Measurements from ENCODE around the gene ZC3H12C. TPM values are rescaled to one million over a fixed set of nuclear protein-coding genes. Genes with fewer than 3 reads are reported as not detected.

The ZC3H12C gene
- total and polyA plus RNA-seq, 5 experiments from 2014 or later = 0.03 to 0.08 TPM; not detected in 3

- no peak for DNase-seq
- H3K27me3 Mint-ChIP-seq = peaks cover 8 to 14% (median 11%) of the 10 kb centered on the region in 5 donors
- H3K9me3 Mint-ChIP-seq = no peaks in the 10 kb centered on the region
- no peak overlapping the region for H3K4me3 Mint-ChIP-seq
- no peak for ATAC-seq
- H3K36me3 Mint-ChIP-seq = no peaks in the 10 kb centered on the region
- H3K4me1 Mint-ChIP-seq = no peaks in the 10 kb centered on the region
- POLR2A ChIA-PET = no interaction called here
- no peak overlapping the region for H3K27ac Mint-ChIP-seq
These were observed 75.0 kb downstream of the ZC3H12C start for GRCh38 chr11:110168033-110168803.

GRCh38 chr11:110169738-110170137 is 76.5 kb downstream of the ZC3H12C start:
- H3K9me3 Mint-ChIP-seq = no peaks in the 10 kb centered on the region
- H3K36me3 Mint-ChIP-seq = no peaks in the 10 kb centered on the region
- peaks cover 9 to 20% (median 12%) of the 10 kb centered on the region in 5 donors for H3K27me3 Mint-ChIP-seq
- H3K4me1 Mint-ChIP-seq = peaks cover 4 to 8% (median 7%) of the 10 kb centered on the region in 4 donors
- no peak for ATAC-seq
- H3K4me3 Mint-ChIP-seq = no peak overlapping the region
- POLR2A ChIA-PET = no interaction called here
- no peak for DNase-seq
- H3K27ac Mint-ChIP-seq = no peak overlapping the region

- POLR2A ChIA-PET = no interaction called here
- no peak overlapping the region for H3K27ac Mint-ChIP-seq
- H3K4me1 Mint-ChIP-seq = peaks cover 4 to 8% (median 7%) of the 10 kb centered on the region in 4 donors
- ATAC-seq = no peak
- DNase-seq = no peak
- H3K9me3 Mint-ChIP-seq = no peaks in the 10 kb centered on the region
- H3K4me3 Mint-ChIP-seq = no peak overlapping the region
- H3K27me3 Mint-ChIP-seq = peaks cover 7 to 20% (median 10%) of the 10 kb centered on the region in 5 donors
- H3K36me3 Mint-ChIP-seq = no peaks in the 10 kb centered on the region
These were observed 79.4 kb downstream of the ZC3H12C start for GRCh38 chr11:110172468-110173065.

DNA sequence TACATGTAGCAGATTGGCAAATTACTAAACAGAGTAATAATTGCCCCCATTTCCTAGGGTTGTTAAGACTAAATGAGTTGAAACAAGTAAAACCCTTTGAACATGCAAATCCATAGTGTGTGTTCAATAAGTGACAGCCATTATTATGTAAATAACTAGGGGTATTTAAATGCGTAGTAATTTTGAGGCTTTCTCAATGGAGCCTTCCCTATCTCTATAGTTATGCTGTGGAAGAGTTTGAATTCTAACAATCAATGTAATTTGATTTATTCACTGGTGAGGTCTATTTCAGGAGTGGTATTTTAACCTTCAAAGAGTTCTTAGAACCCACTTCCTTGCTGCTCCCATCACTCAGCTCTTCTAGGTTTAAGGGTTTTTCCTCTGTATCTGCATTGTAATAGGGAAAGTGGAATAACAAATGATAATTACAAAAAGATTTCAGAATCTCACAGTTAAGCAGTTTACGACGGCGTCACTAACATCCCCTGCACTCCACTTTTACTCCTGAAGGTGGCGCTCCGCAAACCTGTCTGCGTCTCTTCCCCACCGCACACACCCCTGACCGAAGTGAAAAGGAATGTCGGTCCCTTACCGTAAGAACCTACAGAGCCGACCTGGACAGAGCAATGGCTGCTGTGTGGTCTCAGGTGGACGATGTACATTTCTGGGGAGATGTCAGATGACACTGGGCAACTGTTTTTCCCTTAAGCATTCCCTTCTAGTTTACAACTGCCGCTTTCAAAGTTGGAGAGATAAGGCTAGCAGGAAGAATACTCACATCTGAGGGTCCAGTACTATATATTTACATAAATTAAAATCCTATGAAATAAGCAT is 80.8 kb downstream of the ZC3H12C start:
- no peaks in the 10 kb centered on the region for H3K36me3 Mint-ChIP-seq
- H3K27ac Mint-ChIP-seq = peak overlapping the region in 2 of 10 donors; percentile 65 to 73
- POLR2A ChIA-PET = no interaction called here
- peaks cover 4 to 8% (median 7%) of the 10 kb centered on the region in 4 donors for H3K4me1 Mint-ChIP-seq
- DNase-seq (peak; percentile 9 to 66 (median 42)), ATAC-seq (peak; percentile 70 to 78)
- peaks cover 7 to 20% (median 9%) of the 10 kb centered on the region in 5 donors for H3K27me3 Mint-ChIP-seq
- H3K4me3 Mint-ChIP-seq = peak overlapping the region; percentile 39 to 78 (median 52)
- no peaks in the 10 kb centered on the region for H3K9me3 Mint-ChIP-seq

DNA sequence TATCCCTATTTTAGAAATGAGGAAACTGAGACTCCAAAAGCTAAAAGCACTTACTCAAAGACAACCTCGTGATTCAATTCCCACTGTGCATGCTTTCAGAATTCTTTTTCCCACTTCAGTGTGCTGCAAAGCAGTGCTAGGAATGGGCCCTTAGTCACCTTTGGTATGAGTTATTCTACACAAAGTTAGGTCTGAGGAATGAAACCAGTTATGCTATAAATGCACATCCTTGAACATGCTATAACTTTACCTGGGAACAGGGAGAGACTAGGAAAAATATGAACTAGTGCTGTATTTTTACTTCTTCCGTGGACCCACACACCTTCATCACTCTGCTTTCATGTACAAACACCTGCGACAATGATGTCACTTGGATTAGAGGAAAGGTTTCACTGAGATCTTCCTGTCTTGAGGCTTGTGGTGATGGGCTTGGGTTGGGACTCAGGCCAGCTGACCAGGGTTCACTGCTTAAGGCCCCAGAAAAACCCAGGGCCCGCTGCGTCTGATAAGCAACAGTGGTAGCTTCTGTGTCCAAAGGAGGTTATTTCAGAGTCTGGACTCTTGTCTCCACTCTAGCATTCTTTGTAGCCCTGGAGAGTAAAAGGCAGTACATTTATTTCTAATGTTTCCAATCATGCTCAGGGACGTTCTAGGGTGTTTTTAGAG is 81.6 kb downstream of the ZC3H12C start:
- POLR2A ChIA-PET = no interaction called here
- H3K27ac Mint-ChIP-seq = no peak overlapping the region
- no peaks in the 10 kb centered on the region for H3K36me3 Mint-ChIP-seq
- peaks cover 4 to 8% (median 7%) of the 10 kb centered on the region in 4 donors for H3K4me1 Mint-ChIP-seq
- DNase-seq = no peak
- peaks cover 7 to 20% (median 9%) of the 10 kb centered on the region in 5 donors for H3K27me3 Mint-ChIP-seq
- ATAC-seq = no peak
- H3K4me3 Mint-ChIP-seq = peak overlapping the region in 3 of 10 donors; percentile 15 to 71 (median 55)
- no peaks in the 10 kb centered on the region for H3K9me3 Mint-ChIP-seq

GRCh38 chr11:110176366-110177085 is 83.3 kb downstream of the ZC3H12C start:
- H3K4me1 Mint-ChIP-seq = peaks cover 4 to 8% (median 7%) of the 10 kb centered on the region in 4 donors
- ATAC-seq = no peak
- no peaks in the 10 kb centered on the region for H3K9me3 Mint-ChIP-seq
- H3K4me3 Mint-ChIP-seq = no peak overlapping the region
- peak overlapping the region in 1 of 10 donors; percentile 13 for H3K27ac Mint-ChIP-seq
- no peaks in the 10 kb centered on the region for H3K36me3 Mint-ChIP-seq
- H3K27me3 Mint-ChIP-seq = peaks cover 6 to 19% (median 8%) of the 10 kb centered on the region in 5 donors
- POLR2A ChIA-PET = no interaction called here
- DNase-seq = no peak

GRCh38 chr11:110177086-110177456 is 83.9 kb downstream of the ZC3H12C start:
- Mint-ChIP-seq H3K9me3 (no peaks in the 10 kb centered on the region), H3K27ac (peak overlapping the region in 1 of 10 donors; percentile 13), H3K27me3 (peaks cover 4 to 16% (median 8%) of the 10 kb centered on the region in 5 donors), H3K36me3 (no peaks in the 10 kb centered on the region), H3K4me1 (peaks cover 4 to 8% (median 7%) of the 10 kb centered on the region in 4 donors), H3K4me3 (no peak overlapping the region)
- DNase-seq (no peak), ATAC-seq (no peak)
- POLR2A ChIA-PET = no interaction called here

DNA sequence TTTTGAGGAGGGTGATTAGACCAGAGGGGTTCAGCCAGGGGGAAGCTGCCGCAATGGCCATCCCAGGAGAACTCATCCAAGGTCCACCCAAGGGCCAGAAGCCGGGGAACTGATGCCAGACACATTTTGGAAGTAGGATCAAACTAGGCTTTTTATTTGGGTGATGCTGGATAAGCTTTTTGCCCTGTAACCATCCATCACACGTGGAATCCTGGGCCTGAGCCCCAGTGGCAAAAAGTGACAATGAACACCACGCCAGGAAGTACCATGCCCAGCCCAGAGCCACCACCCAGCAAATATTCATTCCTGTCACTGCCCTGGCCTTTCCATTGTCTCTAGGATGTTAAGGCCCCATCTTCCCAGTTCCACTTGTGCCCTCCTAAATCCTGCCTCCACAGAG is 85.9 kb downstream of the ZC3H12C start:
- no peak for ATAC-seq
- H3K27ac Mint-ChIP-seq = no peak overlapping the region

GRCh38 chr11:110182886-110183285 is 89.7 kb downstream of the ZC3H12C start:
- ATAC-seq = no peak
- no peaks in the 10 kb centered on the region for H3K36me3 Mint-ChIP-seq
- DNase-seq = no peak
- H3K27ac Mint-ChIP-seq = no peak overlapping the region
- no peak overlapping the region for H3K4me3 Mint-ChIP-seq
- H3K9me3 Mint-ChIP-seq = no peaks in the 10 kb centered on the region
- H3K27me3 Mint-ChIP-seq = peaks cover 2 to 15% (median 5%) of the 10 kb centered on the region in 5 donors
- peaks cover 0 to 2% (median 0%) of the 10 kb centered on the region in 4 donors for H3K4me1 Mint-ChIP-seq
- POLR2A ChIA-PET = no interaction called here

More for the DNA sequence above, 85.9 kb downstream of the ZC3H12C start:
- Mint-ChIP-seq H3K27me3 (peaks cover 0 to 2% (median 0%) of the 10 kb centered on the region in 5 donors), H3K4me1 (peaks cover 2 to 4% (median 3%) of the 10 kb centered on the region in 4 donors), H3K36me3 (no peaks in the 10 kb centered on the region), H3K9me3 (no peaks in the 10 kb centered on the region), H3K4me3 (no peak overlapping the region)
- POLR2A ChIA-PET = interaction anchor here (0.6 kb wide), 1 partner anchor 115 kb away, joined by 3 read pairs; no protein-coding TSS in a partner anchor
- no peak for DNase-seq

DNA sequence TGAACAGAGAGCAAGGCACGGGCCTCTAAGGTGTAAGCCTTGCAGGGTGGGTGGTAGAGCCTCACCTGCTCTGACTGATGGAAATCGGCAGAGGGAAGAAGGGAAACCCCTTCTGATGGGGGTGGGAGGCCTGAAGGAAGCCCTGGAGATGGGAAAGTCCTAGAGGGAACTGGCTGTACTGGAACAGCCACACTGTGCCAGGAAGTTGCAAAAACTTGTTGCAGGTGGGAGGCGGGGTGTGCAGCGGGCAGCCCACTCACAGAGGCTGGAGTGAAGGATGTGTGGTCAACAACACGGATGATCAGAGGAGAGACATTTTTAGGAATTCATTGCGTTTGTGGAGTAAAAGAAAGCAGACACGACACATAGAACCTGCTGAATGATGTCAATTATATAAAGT is 91.3 kb downstream of the ZC3H12C start:
- H3K27ac Mint-ChIP-seq = no peak overlapping the region
- H3K4me3 Mint-ChIP-seq = no peak overlapping the region
- no peaks in the 10 kb centered on the region for H3K36me3 Mint-ChIP-seq
- DNase-seq (no peak), ATAC-seq (no peak)
- H3K27me3 Mint-ChIP-seq = peaks cover 3 to 15% (median 5%) of the 10 kb centered on the region in 5 donors
- POLR2A ChIA-PET = no interaction called here
- H3K9me3 Mint-ChIP-seq = no peaks in the 10 kb centered on the region
- peaks cover 0 to 2% (median 0%) of the 10 kb centered on the region in 4 donors for H3K4me1 Mint-ChIP-seq

DNA sequence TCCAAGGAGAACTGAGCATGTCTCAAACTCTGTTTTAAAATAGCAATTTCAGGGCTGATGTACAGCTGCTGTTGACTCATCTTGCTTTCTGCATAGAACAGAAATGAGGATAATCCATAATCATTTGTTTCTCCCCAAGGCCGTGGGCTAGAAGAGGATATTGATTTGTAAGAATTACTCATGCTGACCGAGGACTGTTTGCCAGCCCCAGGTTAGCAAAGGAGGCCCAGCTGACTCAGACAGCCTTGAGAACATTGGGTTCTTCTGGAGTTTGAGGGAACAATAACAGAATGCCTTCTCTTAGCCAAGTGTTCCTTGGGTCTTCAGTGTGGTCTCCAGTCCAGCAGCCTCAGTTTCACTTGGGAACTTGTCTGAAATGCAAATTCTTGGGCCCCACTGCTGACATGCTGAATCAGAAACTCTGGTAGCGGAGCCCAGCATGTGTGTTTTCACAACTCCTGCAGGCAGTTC is 92.0 kb downstream of the ZC3H12C start:
- peaks cover 0 to 2% (median 0%) of the 10 kb centered on the region in 4 donors for H3K4me1 Mint-ChIP-seq
- H3K36me3 Mint-ChIP-seq = no peaks in the 10 kb centered on the region
- no peak overlapping the region for H3K27ac Mint-ChIP-seq
- H3K9me3 Mint-ChIP-seq = no peaks in the 10 kb centered on the region
- H3K27me3 Mint-ChIP-seq = peaks cover 4 to 15% (median 5%) of the 10 kb centered on the region in 5 donors
- DNase-seq (no peak), ATAC-seq (no peak)
- POLR2A ChIA-PET = no interaction called here
- H3K4me3 Mint-ChIP-seq = no peak overlapping the region

- no peak for ATAC-seq
- Mint-ChIP-seq H3K4me1 (peaks cover 0 to 2% (median 0%) of the 10 kb centered on the region in 4 donors), H3K36me3 (no peaks in the 10 kb centered on the region), H3K4me3 (no peak overlapping the region), H3K9me3 (no peaks in the 10 kb centered on the region), H3K27me3 (peaks cover 4 to 15% (median 5%) of the 10 kb centered on the region in 5 donors), H3K27ac (no peak overlapping the region)
- no peak for DNase-seq
- POLR2A ChIA-PET = no interaction called here
These were observed 92.4 kb downstream of the ZC3H12C start for GRCh38 chr11:110185599-110185998.

Measured in naive thymus-derived CD8-positive, alpha-beta T cell (primary cell).